ENCODE data around the gene BLOC1S4. TPM values are rescaled to one million over a fixed set of nuclear protein-coding genes. Genes with fewer than 3 reads are reported as not detected.

The BLOC1S4 gene
- total and polyA plus RNA-seq, 9 donors, result 8.6 to 10.0 (median 9.5) TPM

DNA sequence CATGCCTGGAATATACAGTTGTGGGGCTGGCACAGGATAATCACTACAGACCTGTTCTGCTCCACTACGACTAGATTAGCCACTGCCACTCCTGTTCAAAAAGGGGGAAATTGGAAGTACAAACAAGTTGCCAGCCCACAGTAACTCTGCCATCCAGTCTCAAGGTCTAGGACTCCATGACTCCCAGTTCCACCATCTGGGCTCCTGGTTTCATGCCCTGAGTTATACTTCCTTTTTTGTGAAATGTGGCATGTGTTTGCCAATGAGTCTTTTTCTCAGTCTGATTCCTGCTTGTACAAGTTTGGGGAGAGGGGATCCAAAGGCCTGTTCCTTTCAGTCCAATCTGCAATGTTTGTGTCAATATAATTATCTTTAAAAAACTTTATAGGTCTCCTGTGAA, 1.0 kb upstream of the BLOC1S4 start:
- H3K4me3 ChIP-seq (ENCODE audit: low read length), result no peak overlapping the region
- no peak overlapping the region for H3K27ac ChIP-seq (ENCODE audit: low read length)
- H3K4me1 ChIP-seq (ENCODE audit: control insufficient read depth, insufficient read depth, low read length), result peaks cover 15% of the 10 kb centered on the region
- H3K9me3 ChIP-seq (replicated peaks; ENCODE audit: control insufficient read depth, low read depth, low read length), result no peaks in the 10 kb centered on the region
- DNase-seq, result no peak
- H3K36me3 ChIP-seq (ENCODE audit: control insufficient read depth, insufficient read depth, low read length), result peaks cover 3% of the 10 kb centered on the region
- 100% methylated on average over 1 of the region's 1 CpG for WGBS (ENCODE audit: insufficient coverage)
- peaks cover 9% of the 10 kb centered on the region for H3K27me3 ChIP-seq (ENCODE audit: control insufficient read depth, insufficient read depth, low read length)

DNA sequence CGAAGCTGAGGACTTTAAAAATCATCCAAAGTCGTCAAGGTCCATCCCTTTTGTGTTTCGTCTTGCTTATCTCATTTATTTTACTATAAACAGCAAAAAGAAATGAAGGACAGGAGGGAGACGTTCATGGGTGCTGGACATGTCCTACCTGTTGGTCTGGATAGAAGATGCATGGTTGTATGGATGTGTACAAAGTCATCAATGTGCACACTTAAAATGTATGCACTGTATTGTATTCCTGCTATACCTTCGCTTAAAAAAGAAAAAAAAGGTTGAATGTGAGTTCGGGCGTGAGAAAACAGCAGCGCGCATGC, 313 bp upstream of the BLOC1S4 start:
- 0% methylated on average over 5 of the region's 9 CpGs for WGBS (ENCODE audit: insufficient coverage)

DNA sequence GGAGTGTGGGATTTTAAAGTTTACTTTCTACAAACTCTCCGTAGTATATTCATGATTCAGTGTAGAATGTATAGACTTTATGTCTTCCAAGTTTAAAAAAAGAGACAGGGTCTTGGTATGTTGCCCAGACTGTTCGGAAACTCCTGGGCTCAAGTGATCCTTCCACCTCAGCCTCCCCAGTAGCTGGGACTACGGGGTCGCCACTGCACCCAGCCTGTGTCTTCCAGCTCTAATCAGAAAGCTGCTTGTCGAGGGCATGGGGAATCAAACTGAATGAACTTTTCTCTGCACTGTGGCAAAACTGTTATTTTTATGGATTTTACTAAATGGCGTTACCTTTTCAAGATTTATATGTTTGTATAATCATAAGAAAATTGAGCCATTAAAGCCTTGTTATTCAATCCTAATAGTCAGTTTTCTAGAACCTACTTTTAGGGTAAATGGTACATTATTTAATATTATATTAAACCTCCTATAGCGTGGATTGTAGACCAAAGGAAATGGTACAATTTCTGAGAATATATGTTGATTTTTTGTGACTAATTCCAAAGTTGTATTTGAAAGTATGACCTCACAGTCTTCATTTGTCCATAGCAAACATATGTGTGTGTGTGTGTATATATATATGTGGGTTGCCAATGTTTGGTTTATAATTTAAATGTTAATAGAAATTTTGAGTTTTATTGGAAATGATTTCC, 1.1 kb downstream of the BLOC1S4 start:
- Histone ChIP-seq H3K27ac (ENCODE audit: low read length) (peak overlapping the region; percentile 88), H3K4me1 (ENCODE audit: control insufficient read depth, insufficient read depth, low read length) (peaks cover 12% of the 10 kb centered on the region), H3K27me3 (ENCODE audit: control insufficient read depth, insufficient read depth, low read length) (peaks cover 9% of the 10 kb centered on the region), H3K36me3 (ENCODE audit: control insufficient read depth, insufficient read depth, low read length) (peaks cover 3% of the 10 kb centered on the region), H3K4me3 (ENCODE audit: low read length) (peak overlapping the region; percentile 86), H3K9me3 (replicated peaks; ENCODE audit: control insufficient read depth, low read depth, low read length) (no peaks in the 10 kb centered on the region)
- no peak for DNase-seq
- WGBS (ENCODE audit: insufficient coverage), result 0% methylated on average over 1 of the region's 7 CpGs

More for the DNA sequence above, 313 bp upstream of the BLOC1S4 start:
- Histone ChIP-seq H3K27me3 (ENCODE audit: control insufficient read depth, insufficient read depth, low read length) (peaks cover 9% of the 10 kb centered on the region), H3K4me1 (ENCODE audit: control insufficient read depth, insufficient read depth, low read length) (peaks cover 12% of the 10 kb centered on the region), H3K9me3 (replicated peaks; ENCODE audit: control insufficient read depth, low read depth, low read length) (no peaks in the 10 kb centered on the region), H3K4me3 (ENCODE audit: low read length) (peak overlapping the region; percentile 86), H3K36me3 (ENCODE audit: control insufficient read depth, insufficient read depth, low read length) (peaks cover 3% of the 10 kb centered on the region), H3K27ac (ENCODE audit: low read length) (peak overlapping the region; percentile 59)
- DNase-seq, result no peak

DNA sequence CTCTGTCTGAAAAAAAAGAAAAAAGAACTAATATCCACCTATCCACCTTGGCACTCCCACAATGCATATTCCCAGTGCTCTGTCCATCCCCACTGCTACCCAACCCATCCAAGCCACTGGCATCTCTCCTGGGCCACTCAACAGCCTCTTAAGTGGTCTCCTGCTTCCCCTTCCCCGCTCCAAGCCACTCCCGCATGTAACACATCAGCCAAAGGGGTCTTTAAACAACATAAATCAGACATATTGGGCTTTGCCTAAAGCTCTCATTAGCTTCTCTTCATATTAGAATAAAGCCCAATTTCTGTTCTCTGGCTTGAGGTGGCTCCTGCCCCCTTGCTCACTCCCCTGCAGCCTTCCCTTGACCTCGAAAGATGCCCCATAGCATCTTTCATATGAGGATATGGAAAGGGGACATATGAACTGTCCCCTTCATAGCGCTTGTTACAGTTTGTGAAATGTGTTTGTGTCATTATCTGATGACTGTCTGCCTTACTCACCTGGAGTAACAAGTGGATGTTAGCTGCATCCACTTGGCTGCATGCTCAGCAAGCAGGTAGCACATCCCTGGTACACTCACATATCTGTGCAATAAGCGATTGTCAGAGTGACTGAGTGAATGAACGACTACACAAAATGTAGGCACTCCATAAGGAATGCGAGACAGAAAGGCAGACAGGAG, 3.1 kb downstream of the BLOC1S4 start:
- Histone ChIP-seq H3K4me3 (ENCODE audit: low read length) (no peak overlapping the region), H3K4me1 (ENCODE audit: control insufficient read depth, insufficient read depth, low read length) (peaks cover 12% of the 10 kb centered on the region), H3K27ac (ENCODE audit: low read length) (no peak overlapping the region), H3K36me3 (ENCODE audit: control insufficient read depth, insufficient read depth, low read length) (peaks cover 3% of the 10 kb centered on the region), H3K27me3 (ENCODE audit: control insufficient read depth, insufficient read depth, low read length) (no peaks in the 10 kb centered on the region), H3K9me3 (replicated peaks; ENCODE audit: control insufficient read depth, low read depth, low read length) (no peaks in the 10 kb centered on the region)
- no peak for DNase-seq
- 78% methylated on average over 6 of the region's 7 CpGs for WGBS (ENCODE audit: insufficient coverage)

DNA sequence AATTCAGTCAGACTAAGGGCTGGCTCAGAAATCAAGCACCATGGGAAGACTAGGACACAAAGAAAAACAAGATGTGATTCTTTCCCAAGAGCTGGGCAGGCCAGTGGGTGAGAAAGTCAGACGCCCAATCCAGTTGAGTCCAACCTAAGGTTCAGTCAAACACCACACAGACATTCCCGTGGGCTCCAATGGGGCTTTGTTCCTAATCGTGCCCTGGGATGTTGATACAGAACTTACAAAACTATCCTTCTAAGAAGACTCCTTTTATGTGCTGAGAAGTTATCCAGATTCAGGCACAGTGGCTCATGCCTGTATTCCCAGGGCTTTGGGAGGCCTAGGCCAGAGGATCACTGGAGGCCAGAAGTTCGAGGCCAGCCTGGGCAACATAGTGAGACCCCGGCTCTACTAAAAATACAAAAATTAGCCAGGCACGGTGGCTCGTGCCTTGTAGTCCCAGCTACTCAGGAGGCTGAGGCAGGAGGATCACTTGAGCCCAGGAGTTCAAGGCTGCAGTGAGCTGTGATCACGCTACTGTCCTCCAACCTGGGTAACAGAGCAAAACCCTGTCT, 3.7 kb downstream of the BLOC1S4 start:
- Histone ChIP-seq H3K9me3 (replicated peaks; ENCODE audit: control insufficient read depth, low read depth, low read length) (no peaks in the 10 kb centered on the region), H3K27me3 (ENCODE audit: control insufficient read depth, insufficient read depth, low read length) (no peaks in the 10 kb centered on the region), H3K36me3 (ENCODE audit: control insufficient read depth, insufficient read depth, low read length) (peaks cover 3% of the 10 kb centered on the region), H3K4me1 (ENCODE audit: control insufficient read depth, insufficient read depth, low read length) (peaks cover 12% of the 10 kb centered on the region), H3K27ac (ENCODE audit: low read length) (no peak overlapping the region), H3K4me3 (ENCODE audit: low read length) (no peak overlapping the region)
- 88% methylated on average over 4 of the region's 8 CpGs for WGBS (ENCODE audit: insufficient coverage)
- no peak for DNase-seq

DNA sequence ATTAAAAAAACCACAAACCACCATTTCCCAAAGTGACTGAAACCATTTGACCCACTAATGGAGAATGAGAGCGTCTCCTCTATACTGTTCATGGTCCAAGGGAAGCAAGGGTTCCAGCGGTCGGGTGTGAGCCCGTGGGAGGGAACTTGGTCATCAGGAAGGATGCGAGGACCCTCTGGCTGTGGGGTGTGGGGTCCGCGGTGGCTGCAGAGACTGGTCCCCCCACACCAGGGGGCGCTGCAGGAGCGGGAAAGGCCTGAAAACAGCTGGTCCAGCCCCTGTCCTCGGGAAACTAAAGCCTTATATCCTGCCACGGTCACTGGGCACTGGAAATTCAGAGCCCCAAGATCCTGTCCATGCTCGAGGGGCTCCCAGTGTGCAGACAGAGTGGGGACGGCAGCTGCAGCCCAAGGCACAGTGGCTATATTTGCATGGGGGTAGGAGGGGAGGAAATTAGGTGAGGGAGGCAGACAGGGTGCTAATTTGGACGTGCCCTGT, 4.3 kb downstream of the BLOC1S4 start:
- H3K4me1 ChIP-seq (ENCODE audit: control insufficient read depth, insufficient read depth, low read length), result peaks cover 12% of the 10 kb centered on the region
- H3K36me3 ChIP-seq (ENCODE audit: control insufficient read depth, insufficient read depth, low read length), result peaks cover 3% of the 10 kb centered on the region
- H3K9me3 ChIP-seq (replicated peaks; ENCODE audit: control insufficient read depth, low read depth, low read length), result no peaks in the 10 kb centered on the region
- WGBS (ENCODE audit: insufficient coverage), result 7% methylated on average over 9 of the region's 14 CpGs
- no peak overlapping the region for H3K27ac ChIP-seq (ENCODE audit: low read length)
- no peaks in the 10 kb centered on the region for H3K27me3 ChIP-seq (ENCODE audit: control insufficient read depth, insufficient read depth, low read length)
- peak; percentile 83 for DNase-seq
- H3K4me3 ChIP-seq (ENCODE audit: low read length), result no peak overlapping the region

DNA sequence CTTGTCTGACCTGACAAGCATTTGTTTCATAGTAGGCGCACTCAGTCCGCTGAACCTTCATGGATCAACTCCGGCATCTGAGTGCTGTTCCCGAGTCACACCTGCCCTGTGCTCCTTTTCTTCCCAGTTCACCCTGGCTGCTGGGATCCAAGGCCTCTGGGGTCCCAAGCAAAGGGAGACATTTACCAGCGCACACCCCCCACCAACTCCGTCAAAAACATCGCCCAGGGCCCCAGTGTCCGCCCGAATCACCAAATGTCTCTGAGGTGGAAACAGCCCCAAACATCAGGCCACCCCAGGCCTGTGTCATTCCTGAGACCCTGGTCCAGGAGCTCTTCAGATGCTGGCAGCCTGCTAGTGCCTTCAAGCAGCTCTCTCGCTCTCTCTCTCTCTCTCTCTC, 5.1 kb downstream of the BLOC1S4 start:
- H3K27ac ChIP-seq (ENCODE audit: low read length), result no peak overlapping the region
- DNase-seq, result no peak
- 90% methylated on average over 8 of the region's 10 CpGs for WGBS (ENCODE audit: insufficient coverage)
- no peaks in the 10 kb centered on the region for H3K9me3 ChIP-seq (replicated peaks; ENCODE audit: control insufficient read depth, low read depth, low read length)
- H3K4me1 ChIP-seq (ENCODE audit: control insufficient read depth, insufficient read depth, low read length), result peaks cover 9% of the 10 kb centered on the region
- H3K27me3 ChIP-seq (ENCODE audit: control insufficient read depth, insufficient read depth, low read length), result no peaks in the 10 kb centered on the region
- no peak overlapping the region for H3K4me3 ChIP-seq (ENCODE audit: low read length)
- H3K36me3 ChIP-seq (ENCODE audit: control insufficient read depth, insufficient read depth, low read length), result peaks cover 3% of the 10 kb centered on the region

DNA sequence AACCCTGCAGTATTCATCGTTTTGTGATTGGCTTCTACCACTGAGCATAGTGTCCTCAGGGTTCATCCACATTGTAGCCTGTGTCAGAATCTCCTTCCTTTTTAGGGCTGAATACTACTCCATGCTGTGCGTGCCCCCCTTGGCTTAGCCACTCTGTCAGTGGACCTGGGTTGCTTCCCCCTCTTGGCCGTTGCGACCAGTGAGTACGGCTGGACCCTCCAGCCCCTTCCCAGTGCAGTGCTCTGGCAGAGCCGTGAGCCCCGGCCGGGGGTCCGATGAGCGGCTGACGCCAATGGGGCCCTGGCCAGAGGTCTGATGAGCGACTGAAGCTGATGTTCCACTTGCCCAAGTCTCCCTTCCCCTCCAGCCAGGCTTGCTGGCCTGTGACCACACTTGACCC, 6.9 kb downstream of the BLOC1S4 start:
- 92% methylated on average over 12 of the region's 12 CpGs for WGBS (ENCODE audit: insufficient coverage)
- Histone ChIP-seq H3K9me3 (replicated peaks; ENCODE audit: control insufficient read depth, low read depth, low read length) (no peaks in the 10 kb centered on the region), H3K4me1 (ENCODE audit: control insufficient read depth, insufficient read depth, low read length) (peaks cover 6% of the 10 kb centered on the region), H3K27me3 (ENCODE audit: control insufficient read depth, insufficient read depth, low read length) (no peaks in the 10 kb centered on the region), H3K27ac (ENCODE audit: low read length) (no peak overlapping the region), H3K36me3 (ENCODE audit: control insufficient read depth, insufficient read depth, low read length) (peaks cover 3% of the 10 kb centered on the region), H3K4me3 (ENCODE audit: low read length) (no peak overlapping the region)
- DNase-seq, result no peak

DNA sequence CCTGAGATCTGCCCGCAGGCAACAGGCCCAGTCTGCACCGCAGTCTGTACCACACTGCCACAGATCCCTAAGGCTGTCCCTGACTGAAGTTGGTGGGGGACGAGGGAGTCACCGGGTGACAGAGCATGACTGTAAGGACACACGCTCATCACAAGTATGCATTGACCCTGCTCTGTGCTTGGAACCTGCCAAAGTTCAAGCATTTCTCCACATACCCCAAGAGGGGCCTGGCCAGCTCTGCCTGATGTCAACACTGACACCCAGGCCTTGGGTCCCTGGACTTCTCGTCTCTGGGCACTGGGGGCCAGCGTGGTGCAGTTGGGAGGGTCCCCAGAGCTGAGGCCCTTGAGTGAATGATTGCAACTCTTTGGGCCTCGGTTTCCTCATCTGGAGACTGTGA, 7.9 kb downstream of the BLOC1S4 start:
- DNase-seq, result no peak
- Histone ChIP-seq H3K4me1 (ENCODE audit: control insufficient read depth, insufficient read depth, low read length) (peaks cover 4% of the 10 kb centered on the region), H3K27me3 (ENCODE audit: control insufficient read depth, insufficient read depth, low read length) (no peaks in the 10 kb centered on the region), H3K36me3 (ENCODE audit: control insufficient read depth, insufficient read depth, low read length) (peaks cover 2% of the 10 kb centered on the region), H3K9me3 (replicated peaks; ENCODE audit: control insufficient read depth, low read depth, low read length) (no peaks in the 10 kb centered on the region), H3K4me3 (ENCODE audit: low read length) (no peak overlapping the region), H3K27ac (ENCODE audit: low read length) (no peak overlapping the region)
- 78% methylated on average over 5 of the region's 8 CpGs for WGBS (ENCODE audit: insufficient coverage)

DNA sequence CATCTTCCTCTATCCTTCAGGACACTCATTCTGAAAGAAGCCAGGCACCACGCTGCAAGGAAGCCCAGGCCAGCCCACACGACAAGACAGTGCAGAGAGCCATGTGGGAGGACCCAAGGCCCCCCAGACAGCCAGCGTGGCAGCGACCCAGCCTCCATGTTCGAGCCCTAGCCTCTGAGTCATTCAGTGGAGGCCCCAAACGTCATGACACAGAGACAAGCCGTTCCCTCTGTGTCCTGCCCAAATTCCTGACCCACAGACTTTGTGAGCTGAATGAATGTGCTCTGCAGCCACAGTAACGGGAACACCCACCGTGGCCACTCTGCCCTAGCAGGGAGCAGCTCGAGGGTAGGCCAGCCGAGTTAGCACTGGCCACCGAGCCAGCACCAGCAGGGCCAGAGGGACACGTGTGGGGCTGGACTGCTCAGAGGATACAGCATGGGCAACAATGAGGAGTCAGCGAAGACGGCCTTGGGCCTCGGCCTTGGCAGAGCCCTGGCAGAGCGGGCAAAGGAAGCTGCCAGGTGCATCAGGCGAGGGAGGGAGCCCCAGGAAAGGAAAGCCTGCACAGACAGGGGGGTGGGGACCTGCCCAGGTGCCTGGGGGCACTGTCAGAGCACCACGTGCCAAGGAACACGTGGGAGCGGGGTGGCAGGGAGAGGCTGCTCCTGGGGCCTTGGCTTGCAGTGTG, 8.6 kb downstream of the BLOC1S4 start:
- H3K27me3 ChIP-seq (ENCODE audit: control insufficient read depth, insufficient read depth, low read length), result no peaks in the 10 kb centered on the region

More for the DNA sequence above, 8.6 kb downstream of the BLOC1S4 start:
- Histone ChIP-seq H3K27ac (ENCODE audit: low read length) (no peak overlapping the region), H3K4me1 (ENCODE audit: control insufficient read depth, insufficient read depth, low read length) (peaks cover 4% of the 10 kb centered on the region), H3K36me3 (ENCODE audit: control insufficient read depth, insufficient read depth, low read length) (no peaks in the 10 kb centered on the region), H3K9me3 (replicated peaks; ENCODE audit: control insufficient read depth, low read depth, low read length) (no peaks in the 10 kb centered on the region), H3K4me3 (ENCODE audit: low read length) (no peak overlapping the region)
- DNase-seq, result no peak
- 69% methylated on average over 20 of the region's 21 CpGs for WGBS (ENCODE audit: insufficient coverage)
